PC-9 (cell line): ENCODE measurements around the gene MPPE1. TPM values are rescaled to one million over a fixed set of nuclear protein-coding genes. Genes with fewer than 3 reads are reported as not detected.
A peak's percentile ranks its signal among the peaks of the same experiment; 100 is the strongest.

Experiments
- BruUV-seq: library from RNA; stranded (reverse); fragments of 400-500 nt; replicated peaks from 2 replicates; lab custom pipeline; 2021; lab: Mats Ljungman, UMichigan
- CTCF ChIA-PET: fragments of 300-600 bp; sonication (Branson Sonifier 250); formaldehyde crosslinking; loops from one replicate; lab custom pipeline; 2022; ENCODE audit warnings: antibody characterized with exemption; lab: Charles Lee
- POLR2A ChIA-PET: fragments of 300-600 bp; sonication (Branson Sonifier 250); formaldehyde crosslinking; loops from one replicate; lab custom pipeline; 2022; ENCODE audit warnings: antibody characterized with exemption; ENCODE audit not compliant: unreplicated experiment; lab: Charles Lee
- DNase-seq, 2 experiments: peaks; one replicate each; pipeline versions ENCODE4 v3.0.0 to v3.0.0-alpha.2; 2015 to 2022; ENCODE audit warnings: mixed read lengths in 1 of 2
- H2AFZ ChIP-seq: fragments of 200-600 bp; sonication (generic); 2 replicates; pipeline ENCODE4 v1.8.1; 2017; ENCODE audit warnings: antibody characterized with exemption
- H3F3A ChIP-seq: fragments of 200-600 bp; sonication (generic); 2 replicates; pipeline ENCODE4 v1.8.1; 2017; ENCODE audit warnings: antibody characterized with exemption, mild to moderate bottlenecking, low read depth; ENCODE audit not compliant: insufficient read depth
- H3K27ac ChIP-seq: fragments of 200-600 bp; sonication (generic); 2 replicates; pipeline ENCODE4 v1.6.1; 2016; ENCODE audit warnings: mixed run types
- H3K27me3 ChIP-seq: fragments of 200-600 bp; sonication (generic); 2 replicates; pipeline ENCODE4 v1.6.1; 2016; ENCODE audit warnings: low read depth, mixed run types; ENCODE audit not compliant: insufficient read depth
- H3K36me3 ChIP-seq: fragments of 200-600 bp; sonication (generic); 2 replicates; pipeline ENCODE4 v1.6.1; 2016; ENCODE audit warnings: low read depth, mixed run types
- H3K4me1 ChIP-seq: fragments of 200-600 bp; sonication (generic); replicated peaks from 2 replicates; pipeline ENCODE4 v1.6.1; 2016; ENCODE audit warnings: mixed run types; ENCODE audit not compliant: insufficient read depth
- H3K4me2 ChIP-seq: fragments of 200-600 bp; sonication (generic); 2 replicates; pipeline ENCODE4 v1.6.1; 2017; ENCODE audit warnings: mixed run types
- H3K4me3 ChIP-seq: fragments of 200-600 bp; sonication (generic); 2 replicates; pipeline ENCODE4 v1.6.1; 2016; ENCODE audit warnings: mixed run types
- H3K79me2 ChIP-seq: fragments of 200-600 bp; sonication (generic); 2 replicates; pipeline ENCODE4 v1.6.1; 2017; ENCODE audit warnings: low read depth, mixed run types
- H3K9me2 ChIP-seq: fragments of 200-600 bp; sonication (generic); 2 replicates; pipeline ENCODE4 v1.8.1; 2017; ENCODE audit warnings: mild to moderate bottlenecking; ENCODE audit not compliant: insufficient read depth
- H3K9me3 ChIP-seq: fragments of 200-600 bp; sonication (generic); 2 replicates; pipeline ENCODE4 v1.8.1; 2016; ENCODE audit warnings: low read depth; ENCODE audit not compliant: insufficient read depth
- H4K20me1 ChIP-seq: fragments of 200-600 bp; sonication (generic); 2 replicates; pipeline ENCODE4 v1.8.1; 2017; ENCODE audit not compliant: insufficient read depth
- CTCF ChIP-seq: fragments of 200-600 bp; sonication (generic); conservative IDR thresholded peaks from 2 replicates; pipeline ENCODE4 v1.6.1; 2017; ENCODE audit warnings: mixed run types, antibody characterized with exemption, mild to moderate bottlenecking, moderate library complexity
- EZH2 ChIP-seq: fragments of 200-600 bp; sonication (generic); IDR thresholded peaks from 2 replicates; pipeline ENCODE4 v1.8.0; 2017; ENCODE audit warnings: antibody characterized with exemption, low read depth
- intact Hi-C: fragments of 100-400 bp; cut with micrococcal nuclease; formaldehyde crosslinking; loops from one replicate; pipeline ENCODE4 v1.10.0; 2022; ENCODE audit not compliant: unreplicated experiment
- total RNA-seq: library from RNA; stranded (reverse); gene quantifications from 2 replicates; pipeline ENCODE4 v1.2.3, GENCODE V29; 2021

MPPE1 gene
- total RNA-seq, 1 experiment from 2014 or later, result 40.7 TPM

GRCh38 chr18:11849841-11850634 lies 58.1 kb downstream of the MPPE1 start:
- CTCF ChIA-PET, result no interaction called here
- Histone ChIP-seq H3K27ac (peak overlapping the region; percentile 83), H3K9me2 (no peaks in the 10 kb centered on the region), H3F3A (peaks cover 29% of the 10 kb centered on the region), H3K79me2 (peaks cover 38% of the 10 kb centered on the region), H2AFZ (peak overlapping the region; percentile 76), H3K27me3 (no peaks in the 10 kb centered on the region), H3K4me2 (peak overlapping the region; percentile 100), H3K9me3 (no peaks in the 10 kb centered on the region), H3K4me3 (peak overlapping the region; percentile 98), H3K4me1 (peaks cover 34% of the 10 kb centered on the region), H3K36me3 (no peaks in the 10 kb centered on the region), H4K20me1 (peaks cover 10% of the 10 kb centered on the region; the same call in 1 of the 2 replicates)
- no peak for TF ChIP-seq CTCF
- TF ChIP-seq EZH2, result no peak
- DNase-seq, result peak; percentile 93
- POLR2A ChIA-PET, result interaction anchor here (0.5 to 0.7 kb wide), 4 partner anchors 18 to 558 kb away, joined by 3 to 11 read pairs (median 5); partner anchors contain the start of gene PRELID3A
- BruUV-seq, result no TSS peak
- intact Hi-C loops, result loop anchor here (1.0 kb wide), 1 partner anchor 22 kb away; no protein-coding TSS in a partner anchor

- POLR2A ChIA-PET, result interaction anchor here (0.6 to 0.7 kb wide), 2 partner anchors 9 to 132 kb away, joined by 3 to 4 read pairs; partner anchors contain the start of gene IMPA2
- Histone ChIP-seq H3F3A (peaks cover 22% of the 10 kb centered on the region), H3K79me2 (peaks cover 31% of the 10 kb centered on the region), H3K9me3 (no peaks in the 10 kb centered on the region), H3K27ac (peak overlapping the region; percentile 83), H2AFZ (no peak overlapping the region; the same call in 1 of the 2 replicates), H3K4me3 (peak overlapping the region; percentile 98; the same call in 1 of the 2 replicates), H3K36me3 (no peaks in the 10 kb centered on the region), H3K4me2 (peak overlapping the region; percentile 100), H3K4me1 (peaks cover 34% of the 10 kb centered on the region), H3K9me2 (no peaks in the 10 kb centered on the region), H4K20me1 (peaks cover 10% of the 10 kb centered on the region; the same call in 1 of the 2 replicates), H3K27me3 (no peaks in the 10 kb centered on the region)
- TF ChIP-seq CTCF (no peak), EZH2 (no peak)
- BruUV-seq, result no TSS peak
- no peak for DNase-seq
- intact Hi-C loops, result loop anchor here (1.0 kb wide), 1 partner anchor 23 kb away; no protein-coding TSS in a partner anchor
- CTCF ChIA-PET, result interaction anchor here (0.7 kb wide), 1 partner anchor 116 kb away, joined by 9 read pairs; no protein-coding TSS in a partner anchor
Observed at GRCh38 chr18:11849279-11849678, 58.8 kb downstream of the MPPE1 start.

GRCh38 chr18:11847811-11848210 lies 60.3 kb downstream of the MPPE1 start:
- no TSS peak for BruUV-seq
- no peak for DNase-seq
- intact Hi-C loops, result no loop called here
- Histone ChIP-seq H3K27me3 (no peaks in the 10 kb centered on the region), H2AFZ (no peak overlapping the region), H3K27ac (no peak overlapping the region), H3K36me3 (no peaks in the 10 kb centered on the region), H3K9me3 (no peaks in the 10 kb centered on the region), H3K9me2 (no peaks in the 10 kb centered on the region), H3K4me3 (no peak overlapping the region), H3K79me2 (peaks cover 16% of the 10 kb centered on the region), H3K4me2 (no peak overlapping the region), H3K4me1 (peaks cover 19% of the 10 kb centered on the region), H4K20me1 (peaks cover 6% of the 10 kb centered on the region; the same call in 1 of the 2 replicates), H3F3A (peaks cover 16% of the 10 kb centered on the region)
- TF ChIP-seq CTCF (no peak), EZH2 (no peak)
- ChIA-PET POLR2A (no interaction called here), CTCF (no interaction called here)
